Natural killer cell treated with Interleukin-12 subunit alpha and Interleukin-12 subunit beta and Interleukin-15 and Interleukin-18, amount 100 ng/mL, for 72 hours (primary cell): ENCODE results near the gene PLCB2. TPM values are rescaled to one million over a fixed set of nuclear protein-coding genes. Genes with fewer than 3 reads are reported as not detected.

Source experiments
- ATAC-seq, 2 donors: fragments of 150-1000 bp; cut with Tn5 transposase in 1 of 2; sonication (Bioruptor Pico), chemical (Tn5 transposase) in 1 of 2; 2 replicates each; pipeline ENCODE4 v1.10.0; 2021
- DNase-seq: peaks from one replicate; pipeline ENCODE4 v3.0.0; 2022; ENCODE audit warnings: low spot score
- H3K27ac Mint-ChIP-seq, 2 donors: 1 replicate in 1 of 2; 2 replicates in 1 of 2; pipeline ENCODE4 v1.8.0; 2022; ENCODE audit warnings: mixed read lengths in 2 of 2, mild to moderate bottlenecking in 1 of 2, moderate library complexity in 1 of 2
- H3K27me3 Mint-ChIP-seq, 2 donors: 1 replicate in 1 of 2; 2 replicates in 1 of 2; pipeline ENCODE4 v1.8.0; 2022; ENCODE audit warnings: mixed read lengths in 2 of 2
- H3K36me3 Mint-ChIP-seq: one replicate; pipeline ENCODE4 v1.8.0; 2022; ENCODE audit warnings: mixed read lengths
- H3K4me1 Mint-ChIP-seq, 2 donors: 1 replicate in 1 of 2; 2 replicates in 1 of 2; pipeline ENCODE4 v1.8.0; 2022; ENCODE audit warnings: low read depth in 2 of 2, mixed read lengths in 2 of 2, mild to moderate bottlenecking in 1 of 2
- H3K4me3 Mint-ChIP-seq: one replicate; pipeline ENCODE4 v1.8.0; 2022; ENCODE audit warnings: mixed read lengths
- H3K9me3 Mint-ChIP-seq: 2 replicates; pipeline ENCODE4 v1.8.0; 2022; ENCODE audit warnings: mixed read lengths
- total RNA-seq, 2 donors: library from RNA; stranded (reverse); gene quantifications; one replicate each; pipeline ENCODE4 v1.2.3, GENCODE V29; 2022

PLCB2 gene
- total RNA-seq, 2 donors from 2014 or later: 90.5 to 109 TPM

DNA sequence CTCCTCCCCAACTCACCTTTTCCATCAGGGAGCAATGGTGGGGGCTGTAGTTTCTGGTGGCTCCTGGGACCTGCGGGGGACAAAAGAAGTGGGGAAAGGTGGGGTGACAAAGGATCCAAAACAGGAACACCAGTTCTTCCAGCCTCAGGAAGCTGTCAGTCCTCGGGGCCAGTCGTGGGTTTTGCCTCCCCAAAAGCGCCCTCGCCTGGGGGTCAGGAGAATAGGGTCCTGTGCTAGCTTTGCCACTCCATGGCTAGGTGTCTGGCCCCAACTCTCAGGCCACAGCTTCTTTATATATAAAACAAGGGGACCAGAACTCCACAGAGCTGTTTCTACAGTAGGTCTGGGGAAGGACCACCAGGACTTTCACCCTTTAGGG is 29.0 kb upstream of the PLCB2 start:
- DNase-seq: no peak
- H3K27me3 Mint-ChIP-seq: peaks cover 0 to 2% of the 10 kb centered on the region in 2 donors

GRCh38 chr15:40335938-40336743 is 28.4 kb upstream of the PLCB2 start:
- ATAC-seq (no peak), DNase-seq (no peak)
- Mint-ChIP-seq H3K4me1 (peaks cover 14% of the 10 kb centered on the region in 2 donors), H3K27ac (no peak overlapping the region), H3K27me3 (peaks cover 0 to 2% of the 10 kb centered on the region in 2 donors), H3K4me3 (no peak overlapping the region), H3K36me3 (no peaks in the 10 kb centered on the region), H3K9me3 (no peaks in the 10 kb centered on the region)

More for the DNA sequence above, 29.0 kb upstream of the PLCB2 start:
- H3K27ac Mint-ChIP-seq: no peak overlapping the region
- no peaks in the 10 kb centered on the region for H3K9me3 Mint-ChIP-seq
- H3K4me3 Mint-ChIP-seq: no peak overlapping the region
- peaks cover 14% of the 10 kb centered on the region in 2 donors for H3K4me1 Mint-ChIP-seq
- H3K36me3 Mint-ChIP-seq: no peaks in the 10 kb centered on the region
- ATAC-seq: no peak

GRCh38 chr15:40334941-40335795 is 27.4 kb upstream of the PLCB2 start:
- H3K4me1 Mint-ChIP-seq: peaks cover 14% of the 10 kb centered on the region in 2 donors
- no peak overlapping the region for H3K27ac Mint-ChIP-seq
- no peaks in the 10 kb centered on the region for H3K9me3 Mint-ChIP-seq
- H3K4me3 Mint-ChIP-seq: no peak overlapping the region
- H3K27me3 Mint-ChIP-seq: peaks cover 0 to 2% of the 10 kb centered on the region in 2 donors
- no peaks in the 10 kb centered on the region for H3K36me3 Mint-ChIP-seq
- ATAC-seq (no peak), DNase-seq (no peak)

GRCh38 chr15:40334541-40334940 is 26.8 kb upstream of the PLCB2 start:
- peaks cover 14% of the 10 kb centered on the region in 2 donors for H3K4me1 Mint-ChIP-seq
- H3K27me3 Mint-ChIP-seq: peaks cover 0 to 2% of the 10 kb centered on the region in 2 donors
- no peaks in the 10 kb centered on the region for H3K9me3 Mint-ChIP-seq
- H3K27ac Mint-ChIP-seq: peak overlapping the region; percentile 40 to 77
- DNase-seq (peak; percentile 12), ATAC-seq (peak in 1 of 2 donors; percentile 1)
- H3K36me3 Mint-ChIP-seq: no peaks in the 10 kb centered on the region
- no peak overlapping the region for H3K4me3 Mint-ChIP-seq

DNA sequence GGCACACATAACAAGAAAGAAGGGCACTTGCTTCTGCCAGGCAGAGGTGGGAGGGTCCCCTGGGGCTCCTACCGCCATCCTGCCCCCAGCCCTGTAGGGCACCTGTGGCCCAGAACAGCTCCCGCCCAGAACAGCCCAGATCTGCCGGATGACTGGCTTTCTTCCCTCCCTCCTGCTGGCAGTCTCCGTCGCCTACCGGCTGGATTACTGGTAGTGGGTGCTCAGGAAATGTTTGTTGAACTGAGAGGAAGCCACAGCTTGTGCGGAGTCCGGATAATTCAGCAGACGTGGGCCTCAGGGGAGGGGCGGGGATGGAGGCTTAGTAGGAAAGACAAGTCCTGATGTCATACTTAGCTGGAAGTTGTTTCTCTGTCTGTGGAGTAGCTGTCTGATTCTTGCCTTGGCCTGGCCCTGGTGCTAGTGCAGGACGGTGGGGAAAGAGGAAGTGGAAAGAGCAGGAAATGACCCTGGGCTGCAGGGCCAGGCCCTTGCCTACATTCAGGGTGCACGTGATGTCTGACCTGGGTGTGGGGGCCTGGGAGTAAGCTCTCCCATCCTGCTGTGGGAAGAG is 26.3 kb upstream of the PLCB2 start:
- DNase-seq (peak; percentile 51), ATAC-seq (peak; percentile 43 to 62)
- Mint-ChIP-seq H3K9me3 (no peaks in the 10 kb centered on the region), H3K4me1 (peaks cover 14% of the 10 kb centered on the region in 2 donors), H3K27ac (peak overlapping the region; percentile 40 to 77), H3K36me3 (no peaks in the 10 kb centered on the region), H3K4me3 (peak overlapping the region; percentile 12), H3K27me3 (peaks cover 0 to 2% of the 10 kb centered on the region in 2 donors)

GRCh38 chr15:40332113-40332781 is 24.5 kb upstream of the PLCB2 start:
- ATAC-seq (no peak), DNase-seq (peak; percentile 31)
- Mint-ChIP-seq H3K27ac (no peak overlapping the region), H3K4me1 (peaks cover 20 to 21% of the 10 kb centered on the region in 2 donors), H3K9me3 (no peaks in the 10 kb centered on the region), H3K4me3 (no peak overlapping the region), H3K27me3 (peaks cover 0 to 2% of the 10 kb centered on the region in 2 donors), H3K36me3 (no peaks in the 10 kb centered on the region)

DNA sequence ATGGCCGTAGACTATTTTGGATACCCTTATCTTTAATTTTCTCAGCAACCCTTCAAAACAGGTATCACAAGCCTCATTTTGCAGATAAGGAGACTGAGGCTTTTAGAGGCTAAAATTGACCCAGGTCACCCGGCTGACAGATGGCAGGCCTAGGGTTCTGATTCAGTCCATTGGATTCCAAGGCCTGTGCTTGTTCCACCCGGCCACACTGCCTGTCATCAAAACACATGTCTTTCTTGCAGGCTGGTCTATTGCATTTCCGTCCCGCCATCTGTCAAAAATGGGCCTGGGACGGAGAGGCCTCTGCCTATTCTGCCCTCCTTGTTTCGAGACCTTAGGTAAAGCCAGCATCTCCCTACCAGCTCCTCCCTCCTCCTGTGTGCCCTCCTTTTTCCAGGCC is 23.9 kb upstream of the PLCB2 start:
- no peaks in the 10 kb centered on the region for H3K9me3 Mint-ChIP-seq
- no peak overlapping the region for H3K27ac Mint-ChIP-seq
- H3K36me3 Mint-ChIP-seq: no peaks in the 10 kb centered on the region
- peaks cover 22 to 26% of the 10 kb centered on the region in 2 donors for H3K4me1 Mint-ChIP-seq
- H3K27me3 Mint-ChIP-seq: no peaks in the 10 kb centered on the region
- peak; percentile 8 for DNase-seq
- no peak overlapping the region for H3K4me3 Mint-ChIP-seq
- ATAC-seq: no peak

GRCh38 chr15:40331026-40331425 is 23.3 kb upstream of the PLCB2 start:
- Mint-ChIP-seq H3K4me3 (no peak overlapping the region), H3K36me3 (no peaks in the 10 kb centered on the region), H3K27ac (no peak overlapping the region), H3K4me1 (peaks cover 26 to 29% of the 10 kb centered on the region in 2 donors), H3K9me3 (no peaks in the 10 kb centered on the region), H3K27me3 (no peaks in the 10 kb centered on the region)
- no peak for ATAC-seq
- no peak for DNase-seq

DNA sequence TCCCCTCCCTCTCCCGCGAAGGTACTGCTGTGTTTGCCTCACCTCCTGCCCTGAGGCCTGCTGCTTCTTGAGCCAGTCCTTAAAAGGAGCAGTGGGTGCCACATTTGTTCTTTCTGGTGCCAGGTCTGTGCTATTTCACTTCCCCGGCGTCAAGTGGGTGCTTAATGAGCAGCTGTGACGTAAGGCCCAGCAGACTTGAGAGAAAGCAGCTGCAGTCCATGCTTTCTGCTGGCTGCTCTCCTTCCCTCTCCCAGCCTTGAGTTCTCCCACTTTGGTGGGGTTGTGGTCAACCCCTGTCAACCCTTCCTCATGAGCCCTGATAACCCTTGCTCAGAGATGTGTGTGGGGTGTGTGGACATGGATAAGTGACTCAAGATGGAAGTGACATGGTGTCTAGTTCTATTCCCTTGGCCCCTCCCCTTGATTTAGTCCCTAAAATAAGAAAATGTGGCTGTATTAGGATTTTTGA is 22.7 kb upstream of the PLCB2 start:
- H3K36me3 Mint-ChIP-seq: no peaks in the 10 kb centered on the region
- DNase-seq (no peak), ATAC-seq (no peak)
- no peak overlapping the region for H3K27ac Mint-ChIP-seq
- peaks cover 26 to 32% of the 10 kb centered on the region in 2 donors for H3K4me1 Mint-ChIP-seq
- H3K27me3 Mint-ChIP-seq: no peaks in the 10 kb centered on the region
- H3K9me3 Mint-ChIP-seq: no peaks in the 10 kb centered on the region
- no peak overlapping the region for H3K4me3 Mint-ChIP-seq

GRCh38 chr15:40329804-40330203 is 22.1 kb upstream of the PLCB2 start:
- H3K27me3 Mint-ChIP-seq: no peaks in the 10 kb centered on the region
- no peak overlapping the region for H3K27ac Mint-ChIP-seq
- no peaks in the 10 kb centered on the region for H3K36me3 Mint-ChIP-seq
- no peak overlapping the region for H3K4me3 Mint-ChIP-seq
- H3K4me1 Mint-ChIP-seq: peaks cover 31 to 38% of the 10 kb centered on the region in 2 donors
- no peaks in the 10 kb centered on the region for H3K9me3 Mint-ChIP-seq
- no peak for DNase-seq
- ATAC-seq: no peak

- Mint-ChIP-seq H3K36me3 (no peaks in the 10 kb centered on the region), H3K4me3 (no peak overlapping the region), H3K27ac (no peak overlapping the region), H3K27me3 (no peaks in the 10 kb centered on the region), H3K9me3 (no peaks in the 10 kb centered on the region), H3K4me1 (peaks cover 26 to 34% of the 10 kb centered on the region in 2 donors)
- no peak for DNase-seq
- no peak for ATAC-seq
These were observed 21.0 kb upstream of the PLCB2 start for GRCh38 chr15:40328751-40329150.

DNA sequence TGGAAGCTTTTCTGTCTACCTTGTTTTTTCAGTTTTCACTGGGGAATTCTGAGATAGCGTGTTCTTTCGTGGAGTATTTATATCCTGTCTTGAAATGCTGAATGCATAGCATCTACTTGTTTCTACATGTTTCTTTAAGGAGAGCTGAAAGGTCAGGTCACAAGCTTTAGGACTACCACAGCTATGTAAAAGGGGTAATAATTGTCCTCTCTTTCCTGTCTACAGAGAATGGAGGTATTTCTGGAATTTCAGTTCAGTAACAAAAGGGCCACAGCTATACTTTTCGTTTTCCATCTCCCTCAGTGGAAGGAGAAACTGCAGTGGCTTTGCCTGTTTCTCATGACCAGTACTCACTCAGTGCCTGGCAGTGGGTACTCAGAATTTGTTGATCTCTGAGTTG is 20.4 kb upstream of the PLCB2 start:
- no peaks in the 10 kb centered on the region for H3K9me3 Mint-ChIP-seq
- no peaks in the 10 kb centered on the region for H3K36me3 Mint-ChIP-seq
- peaks cover 24 to 34% of the 10 kb centered on the region in 2 donors for H3K4me1 Mint-ChIP-seq
- ATAC-seq: no peak
- no peak overlapping the region for H3K4me3 Mint-ChIP-seq
- no peak for DNase-seq
- no peak overlapping the region for H3K27ac Mint-ChIP-seq
- H3K27me3 Mint-ChIP-seq: no peaks in the 10 kb centered on the region

DNA sequence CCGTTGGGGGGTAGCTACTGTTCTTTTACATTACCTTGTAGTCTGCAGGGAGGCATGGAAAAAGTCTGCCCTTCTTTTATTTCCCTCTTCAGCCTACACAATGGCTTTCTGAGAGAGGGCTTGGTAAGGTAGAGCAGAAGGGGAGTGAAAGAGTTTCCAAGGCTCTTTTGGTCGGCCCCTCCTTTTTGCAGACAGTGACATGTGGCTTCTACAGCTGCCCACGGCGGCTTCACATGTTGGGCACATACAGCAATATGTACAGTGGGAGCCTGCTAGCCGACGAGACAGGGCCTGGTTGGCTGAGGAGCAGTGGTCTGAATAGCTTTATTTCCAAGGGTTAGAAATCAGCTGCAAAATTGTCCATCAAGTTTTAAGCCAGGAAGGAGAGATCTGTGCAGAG is 19.7 kb upstream of the PLCB2 start:
- ATAC-seq (no peak), DNase-seq (no peak)
- no peaks in the 10 kb centered on the region for H3K27me3 Mint-ChIP-seq
- H3K9me3 Mint-ChIP-seq: no peaks in the 10 kb centered on the region
- peaks cover 26 to 35% of the 10 kb centered on the region in 2 donors for H3K4me1 Mint-ChIP-seq
- no peak overlapping the region for H3K4me3 Mint-ChIP-seq
- H3K36me3 Mint-ChIP-seq: no peaks in the 10 kb centered on the region
- H3K27ac Mint-ChIP-seq: no peak overlapping the region
